HG03139 (cell line): ENCODE measurements around the gene DQX1.
A peak's percentile ranks its signal among the peaks of the same experiment; 100 is the strongest.
"Not testable (repeated sequence)": the region's sequence is repeated elsewhere in the genome, so short reads cannot be mapped to it uniquely, and the experiment has no call there.

ENCODE experiments used
- ATAC-seq: cut with Tn5 transposase; IDR thresholded peaks from one replicate; pipeline ENCODE4 v1.9.1; 2021; ENCODE audit not compliant: unreplicated experiment

The DQX1 gene, protein sequence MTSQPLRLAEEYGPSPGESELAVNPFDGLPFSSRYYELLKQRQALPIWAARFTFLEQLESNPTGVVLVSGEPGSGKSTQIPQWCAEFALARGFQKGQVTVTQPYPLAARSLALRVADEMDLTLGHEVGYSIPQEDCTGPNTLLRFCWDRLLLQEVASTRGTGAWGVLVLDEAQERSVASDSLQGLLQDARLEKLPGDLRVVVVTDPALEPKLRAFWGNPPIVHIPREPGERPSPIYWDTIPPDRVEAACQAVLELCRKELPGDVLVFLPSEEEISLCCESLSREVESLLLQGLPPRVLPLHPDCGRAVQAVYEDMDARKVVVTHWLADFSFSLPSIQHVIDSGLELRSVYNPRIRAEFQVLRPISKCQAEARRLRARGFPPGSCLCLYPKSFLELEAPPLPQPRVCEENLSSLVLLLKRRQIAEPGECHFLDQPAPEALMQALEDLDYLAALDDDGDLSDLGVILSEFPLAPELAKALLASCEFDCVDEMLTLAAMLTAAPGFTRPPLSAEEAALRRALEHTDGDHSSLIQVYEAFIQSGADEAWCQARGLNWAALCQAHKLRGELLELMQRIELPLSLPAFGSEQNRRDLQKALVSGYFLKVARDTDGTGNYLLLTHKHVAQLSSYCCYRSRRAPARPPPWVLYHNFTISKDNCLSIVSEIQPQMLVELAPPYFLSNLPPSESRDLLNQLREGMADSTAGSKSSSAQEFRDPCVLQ

DNA sequence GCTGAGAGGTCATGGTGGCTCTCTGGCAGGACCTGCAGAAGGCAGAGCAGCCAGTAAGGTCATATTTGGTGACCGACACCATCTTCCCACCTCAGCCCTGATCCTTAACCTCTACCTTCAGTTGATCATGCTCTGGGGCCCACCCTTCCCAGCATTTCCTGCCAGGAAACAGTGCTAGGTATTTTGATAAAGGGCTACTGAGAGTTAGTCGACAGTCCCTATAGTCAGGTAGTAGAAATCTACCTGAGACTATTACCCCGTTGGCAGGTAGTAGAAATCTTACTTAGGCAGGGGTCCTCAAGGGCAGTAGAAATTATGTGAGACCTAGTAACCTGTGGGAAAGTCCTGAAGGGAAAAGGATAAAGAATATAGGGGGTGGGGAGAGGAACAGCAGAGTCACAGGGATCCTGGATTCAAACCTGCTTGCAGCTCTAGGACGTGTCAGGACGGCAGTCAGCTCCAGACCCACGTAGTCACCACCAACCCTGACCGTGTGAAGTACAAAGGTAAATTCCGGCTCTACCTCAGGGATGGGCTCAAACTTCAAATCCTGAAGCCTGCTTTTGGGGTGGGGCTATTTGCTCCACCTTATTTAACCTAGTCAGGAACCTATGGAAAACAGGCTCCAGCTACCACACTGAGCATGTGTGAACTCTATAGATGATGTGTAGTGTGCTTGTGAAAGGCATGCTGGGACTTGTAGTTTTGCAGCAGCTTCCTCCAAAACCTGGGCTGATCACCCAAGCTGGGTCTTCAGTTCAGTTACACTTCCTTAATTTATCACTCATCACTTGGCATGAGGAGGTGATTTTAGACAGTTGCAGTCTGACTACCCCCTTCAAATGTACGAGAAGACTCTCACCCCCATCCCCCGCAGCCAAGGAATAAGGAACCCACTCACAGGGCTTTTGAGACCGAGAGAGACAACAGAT lies at the start of gene DQX1:
Gene DQX1 (minus strand): TSS at position 515 of the 932 bp plus-strand sequence. CDS start 502 bp downstream, at position 13.
- ATAC-seq: no peak

DNA sequence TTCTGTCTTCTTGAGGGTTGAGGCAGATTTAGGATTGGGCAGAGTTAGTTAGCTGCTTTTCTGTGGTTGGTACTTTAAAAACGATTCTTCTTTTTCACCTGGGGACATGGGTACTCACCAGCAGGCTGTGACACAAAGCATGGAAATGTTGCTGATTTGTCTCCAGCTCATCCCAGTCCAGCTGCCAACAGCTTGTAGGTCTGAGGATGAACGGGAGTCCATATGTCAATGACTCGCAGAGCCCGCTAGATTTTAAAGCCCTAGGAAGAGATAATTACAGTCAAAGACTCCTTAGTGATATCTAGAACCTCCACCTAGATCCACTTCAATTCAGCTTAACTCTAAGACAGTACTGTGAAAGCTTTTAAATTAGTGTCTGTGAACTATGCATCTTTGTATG lies 49.3 kb upstream of the DQX1 start:
- no peak for ATAC-seq

DNA sequence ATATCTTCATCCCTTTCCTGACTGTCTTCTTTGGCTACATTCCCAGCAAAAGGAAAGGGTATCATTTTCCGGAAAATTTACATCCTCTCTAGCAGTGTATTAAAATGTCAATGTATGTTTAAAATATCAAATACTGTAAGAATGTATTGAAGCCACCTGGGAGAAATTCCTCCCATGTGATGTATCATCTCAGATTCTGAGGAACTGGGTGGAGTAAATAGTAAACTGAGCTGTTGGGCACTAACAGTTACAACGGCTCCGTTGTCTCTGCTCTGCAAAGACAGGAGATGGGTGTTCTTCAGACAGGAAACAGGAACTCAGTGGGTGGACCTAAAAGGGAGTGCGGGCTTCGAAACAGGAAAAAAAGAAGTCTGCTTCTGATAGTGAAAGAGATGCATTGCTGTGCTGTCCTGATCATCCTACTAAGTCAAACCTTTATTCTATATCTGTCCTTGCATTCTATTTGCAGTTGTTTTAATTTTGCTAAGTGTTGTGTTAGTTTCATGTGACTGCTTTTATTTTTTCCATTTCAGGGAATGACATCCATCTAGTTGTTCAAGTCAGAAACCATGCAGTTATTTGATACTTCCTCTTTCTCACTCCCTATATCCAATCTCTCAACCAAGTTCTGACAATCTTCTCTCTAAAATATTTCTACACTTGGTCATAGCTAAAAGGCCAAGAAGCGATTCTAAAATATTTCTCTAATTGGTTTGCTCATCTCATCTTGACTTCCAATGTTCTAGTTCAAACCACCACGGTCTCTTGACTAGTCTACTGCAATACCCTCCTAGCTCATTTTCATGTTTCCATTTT lies 47.9 kb upstream of the DQX1 start:
- ATAC-seq: peak; percentile 47

DNA sequence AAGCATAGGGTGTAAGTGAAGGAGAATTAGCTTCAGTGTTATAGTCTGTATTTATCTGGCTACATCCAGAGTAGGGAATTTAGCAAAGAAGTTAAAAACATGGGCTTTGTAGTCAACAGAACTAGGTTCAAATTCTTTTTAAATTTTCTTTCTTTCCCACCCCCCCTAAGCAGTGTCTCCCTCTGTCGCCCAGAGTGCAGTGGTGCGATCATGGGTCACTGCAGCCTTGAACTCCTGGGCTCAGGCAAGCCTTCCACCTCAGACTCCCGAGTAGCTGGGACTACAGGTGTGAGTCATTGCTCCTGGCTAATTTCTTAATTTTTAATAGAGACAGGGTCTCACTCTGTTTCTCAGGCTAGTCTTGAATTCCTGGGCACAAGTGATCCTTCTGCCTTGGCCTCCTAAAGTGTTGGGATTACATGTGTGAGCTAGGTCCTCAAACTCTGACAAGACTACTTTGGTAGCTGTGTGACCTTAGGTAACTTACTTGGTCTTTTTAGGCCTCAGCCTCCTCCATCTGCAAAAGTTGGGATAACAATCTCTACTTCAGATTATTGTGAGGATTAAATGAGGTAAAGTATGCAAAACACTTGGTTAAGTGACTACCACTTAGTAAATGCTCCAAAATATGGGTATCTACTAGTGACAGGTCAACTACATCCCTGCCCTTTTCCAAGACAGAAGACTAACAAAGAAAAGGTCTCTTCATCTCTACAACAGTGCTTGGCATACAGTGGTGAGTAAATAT lies 46.3 kb upstream of the DQX1 start:
- ATAC-seq: no peak

DNA sequence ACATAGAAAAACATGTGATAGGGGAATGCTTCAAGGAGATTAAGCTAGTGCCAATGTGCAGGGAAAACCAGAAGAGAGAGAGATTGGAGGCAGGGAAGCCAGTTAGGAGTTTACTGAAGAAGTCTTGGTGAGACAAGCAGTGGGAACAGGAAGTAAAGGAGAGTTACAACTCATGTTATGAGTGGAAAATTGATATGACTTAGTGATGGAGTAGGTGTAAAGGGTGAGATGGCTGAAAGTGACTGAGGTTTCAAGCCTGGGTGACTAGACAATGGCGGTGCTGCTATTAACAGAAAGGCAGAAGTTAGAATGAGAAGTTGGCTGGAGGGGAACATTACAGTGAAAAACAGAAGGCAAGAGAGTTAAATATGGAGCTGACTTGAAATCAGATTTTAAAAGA lies 45.0 kb upstream of the DQX1 start:
- peak; percentile 45 for ATAC-seq

DNA sequence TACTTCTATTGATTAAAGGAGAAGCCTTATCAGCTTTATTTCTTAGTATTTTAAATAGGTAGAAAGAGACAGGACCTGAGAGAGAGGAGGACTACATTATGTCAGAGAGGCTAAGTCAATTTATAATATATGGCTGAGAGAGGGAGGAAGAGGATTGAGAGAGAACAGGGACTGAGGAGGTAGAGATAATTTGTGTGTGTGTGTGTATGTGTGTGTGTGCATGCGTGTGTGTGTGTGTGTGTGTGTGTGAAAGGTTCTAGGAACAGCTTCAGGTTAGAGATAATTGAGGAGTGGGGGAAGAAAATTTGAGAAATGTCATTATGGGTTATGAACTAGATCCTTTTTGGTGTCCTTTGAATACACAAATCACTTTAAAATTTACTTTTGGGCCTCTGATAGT lies 43.7 kb upstream of the DQX1 start:
- ATAC-seq: no peak

DNA sequence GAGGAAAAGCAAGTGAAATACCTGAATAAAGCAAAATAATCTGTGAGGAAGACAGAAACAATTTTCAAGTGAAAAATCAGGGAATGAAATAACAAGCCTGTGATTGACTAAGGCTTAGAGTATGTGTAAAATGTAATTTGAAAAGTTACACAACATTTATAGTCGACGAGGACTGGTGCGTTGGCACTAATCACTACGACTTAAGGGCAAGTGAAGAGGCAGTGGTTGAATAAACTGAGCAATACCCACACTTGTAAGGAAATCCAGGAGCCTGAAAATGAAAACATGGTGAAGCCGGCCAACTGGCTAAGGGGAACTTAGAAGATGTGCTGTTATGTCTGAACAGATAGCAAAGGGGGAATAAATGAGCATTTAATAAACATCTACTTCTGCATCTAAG lies 41.9 kb upstream of the DQX1 start:
- ATAC-seq: no peak

DNA sequence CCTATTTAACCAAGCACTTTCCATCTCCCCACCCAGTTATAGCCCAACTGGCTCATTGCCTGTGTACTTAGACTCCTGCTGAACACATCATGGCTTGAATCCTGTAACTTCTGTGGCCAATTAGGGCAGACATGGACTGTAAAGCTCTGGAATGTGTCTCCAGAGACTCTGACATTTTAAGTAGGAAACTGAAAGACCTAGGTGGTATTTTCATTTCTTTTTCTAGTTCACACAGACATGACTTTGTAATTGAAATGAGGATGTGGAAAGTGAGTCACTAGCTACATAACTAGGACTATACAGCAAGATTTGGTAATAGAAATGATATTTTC lies 40.7 kb upstream of the DQX1 start:
- ATAC-seq: no peak

DNA sequence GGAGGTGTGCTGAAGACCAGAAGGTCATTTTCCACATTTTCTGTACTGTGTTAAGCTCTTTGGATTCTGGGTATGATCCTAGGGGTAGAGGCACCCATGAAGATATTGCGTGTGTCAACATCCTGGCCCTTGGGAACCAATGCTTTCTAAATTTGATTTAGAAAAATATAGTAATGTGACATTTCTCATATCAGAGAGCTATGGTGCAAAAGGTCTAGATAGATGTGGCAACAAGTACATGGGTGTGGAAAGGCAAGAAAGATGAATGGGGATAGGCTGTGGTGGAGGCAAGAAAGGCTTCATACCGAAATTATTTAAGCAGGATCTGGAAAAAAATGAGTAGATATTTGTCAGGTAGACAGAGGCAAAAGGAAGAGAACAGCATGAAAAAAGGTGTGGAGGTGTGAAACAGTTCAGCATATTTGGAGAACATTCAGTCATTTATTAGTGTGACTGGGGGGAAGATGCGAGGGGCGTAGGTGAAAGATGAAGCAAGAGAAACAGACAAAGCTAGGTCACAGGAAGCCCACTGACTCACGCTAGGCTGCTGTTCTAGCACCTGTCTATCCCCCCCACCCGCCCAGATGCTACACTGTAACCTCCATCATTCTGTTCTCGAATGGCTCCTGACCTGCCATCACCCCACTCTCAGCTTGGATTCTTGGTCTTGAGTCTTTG lies 40.2 kb upstream of the DQX1 start:
- ATAC-seq: no peak

DNA sequence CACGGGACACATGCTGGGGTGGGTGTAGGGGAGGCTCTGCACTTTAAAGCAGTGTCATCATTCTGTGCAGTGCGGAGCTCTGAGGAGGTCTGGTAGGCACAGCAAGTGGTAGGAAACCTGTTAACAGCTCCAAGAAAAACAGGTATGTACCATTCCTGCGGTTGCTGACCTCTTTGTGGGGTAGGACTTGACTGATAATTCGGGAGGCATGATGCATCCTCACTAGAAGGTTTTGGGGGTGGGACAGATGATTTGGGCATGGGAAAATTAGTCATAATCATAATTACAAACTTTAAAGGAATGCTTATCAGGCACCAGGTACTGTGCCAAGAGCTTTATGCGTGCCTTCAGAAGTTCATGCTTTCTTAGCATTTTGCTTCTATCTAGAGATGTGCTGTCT lies 38.2 kb upstream of the DQX1 start:
- ATAC-seq: no peak

DNA sequence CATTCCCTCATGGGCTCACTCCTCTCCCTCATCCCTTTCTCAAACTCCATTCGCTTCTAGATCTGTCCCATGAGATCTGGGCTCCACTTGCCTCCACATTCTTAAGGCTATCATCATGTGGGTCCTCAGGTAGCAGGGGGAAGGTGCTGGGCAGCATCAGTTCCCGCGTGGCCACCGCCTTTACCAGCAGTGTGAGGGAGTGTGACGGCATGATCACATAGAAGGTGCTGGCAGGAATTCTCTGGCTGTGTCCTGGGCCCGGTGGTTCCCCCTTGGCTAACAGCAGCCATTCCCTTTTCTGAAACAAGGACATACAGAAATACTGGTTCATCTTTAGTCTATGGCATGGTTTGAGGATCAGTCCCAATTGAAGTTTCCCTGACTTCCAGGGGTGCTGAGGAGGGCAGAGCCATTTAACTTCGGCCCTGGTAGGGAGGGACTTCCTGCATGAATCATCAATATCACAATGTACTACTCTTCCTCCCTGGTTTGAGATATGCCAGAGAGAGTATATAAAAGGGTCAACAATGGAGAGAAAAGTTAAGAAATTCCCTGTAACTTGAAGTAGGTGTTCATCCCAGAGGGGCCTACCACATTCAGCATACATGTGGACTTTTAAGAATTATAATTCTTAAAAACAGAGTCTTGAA lies 36.2 kb upstream of the DQX1 start:
- ATAC-seq: no peak

DNA sequence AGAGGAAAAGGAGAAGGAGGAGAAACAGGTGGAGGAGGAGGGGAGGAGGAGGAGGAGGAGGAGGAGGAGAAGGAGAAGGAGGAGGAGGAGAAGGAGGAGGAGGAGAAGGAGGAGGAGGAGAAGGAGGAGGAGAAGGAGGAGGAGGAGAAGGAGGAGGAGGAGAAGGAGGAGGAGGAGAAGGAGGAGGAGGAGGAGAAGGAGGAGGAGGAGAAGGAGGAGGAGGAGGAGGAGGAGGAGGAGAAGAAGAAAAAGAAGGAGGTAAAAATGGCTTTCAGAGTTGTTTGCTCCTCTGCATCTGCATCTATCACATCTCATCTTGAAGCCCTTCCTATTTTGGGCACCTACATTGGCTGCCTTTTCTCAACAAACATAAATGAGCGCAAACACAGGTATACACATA lies 35.0 kb upstream of the DQX1 start:
- not testable (repeated sequence) for ATAC-seq

DNA sequence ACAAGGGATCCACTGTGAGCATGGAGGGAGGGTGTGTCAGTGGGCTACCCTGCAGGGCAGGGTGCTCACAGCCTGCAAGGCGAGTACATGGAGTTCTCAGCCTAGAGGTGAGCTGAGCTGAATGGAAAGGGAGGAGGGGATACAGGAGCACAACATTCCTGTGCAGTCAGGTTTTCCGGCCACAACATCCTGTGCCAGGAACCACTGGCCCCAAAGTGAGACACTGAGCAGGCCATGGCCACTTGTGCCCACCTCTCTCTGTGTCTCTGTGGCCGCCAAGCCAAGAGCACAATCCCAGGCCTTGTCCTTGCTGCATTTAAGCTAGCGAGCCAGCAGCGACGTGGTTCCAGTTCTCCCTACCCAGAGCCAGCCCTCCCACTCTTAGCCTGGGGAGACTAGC lies 34.6 kb upstream of the DQX1 start:
- ATAC-seq: no peak

DNA sequence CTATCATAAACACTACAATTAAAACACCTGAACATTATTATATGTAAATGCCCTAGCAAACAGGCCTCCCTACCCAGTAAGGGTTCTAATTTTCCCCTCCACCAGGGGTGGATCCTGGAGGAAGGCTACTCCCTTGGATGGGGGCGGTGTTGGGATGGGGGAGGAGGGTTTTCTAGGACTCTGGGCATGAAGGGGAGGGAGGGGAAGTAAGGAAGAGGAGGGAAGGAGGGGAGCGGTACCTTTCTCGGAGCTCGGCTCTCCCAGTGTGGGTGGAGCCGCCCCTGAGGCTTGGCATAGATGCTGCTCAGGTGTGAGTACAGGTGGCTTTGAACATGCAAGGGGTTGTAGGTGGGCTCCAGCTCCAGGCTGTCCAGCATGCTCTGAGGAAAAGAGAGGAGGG lies 33.9 kb upstream of the DQX1 start:
- no peak for ATAC-seq

DNA sequence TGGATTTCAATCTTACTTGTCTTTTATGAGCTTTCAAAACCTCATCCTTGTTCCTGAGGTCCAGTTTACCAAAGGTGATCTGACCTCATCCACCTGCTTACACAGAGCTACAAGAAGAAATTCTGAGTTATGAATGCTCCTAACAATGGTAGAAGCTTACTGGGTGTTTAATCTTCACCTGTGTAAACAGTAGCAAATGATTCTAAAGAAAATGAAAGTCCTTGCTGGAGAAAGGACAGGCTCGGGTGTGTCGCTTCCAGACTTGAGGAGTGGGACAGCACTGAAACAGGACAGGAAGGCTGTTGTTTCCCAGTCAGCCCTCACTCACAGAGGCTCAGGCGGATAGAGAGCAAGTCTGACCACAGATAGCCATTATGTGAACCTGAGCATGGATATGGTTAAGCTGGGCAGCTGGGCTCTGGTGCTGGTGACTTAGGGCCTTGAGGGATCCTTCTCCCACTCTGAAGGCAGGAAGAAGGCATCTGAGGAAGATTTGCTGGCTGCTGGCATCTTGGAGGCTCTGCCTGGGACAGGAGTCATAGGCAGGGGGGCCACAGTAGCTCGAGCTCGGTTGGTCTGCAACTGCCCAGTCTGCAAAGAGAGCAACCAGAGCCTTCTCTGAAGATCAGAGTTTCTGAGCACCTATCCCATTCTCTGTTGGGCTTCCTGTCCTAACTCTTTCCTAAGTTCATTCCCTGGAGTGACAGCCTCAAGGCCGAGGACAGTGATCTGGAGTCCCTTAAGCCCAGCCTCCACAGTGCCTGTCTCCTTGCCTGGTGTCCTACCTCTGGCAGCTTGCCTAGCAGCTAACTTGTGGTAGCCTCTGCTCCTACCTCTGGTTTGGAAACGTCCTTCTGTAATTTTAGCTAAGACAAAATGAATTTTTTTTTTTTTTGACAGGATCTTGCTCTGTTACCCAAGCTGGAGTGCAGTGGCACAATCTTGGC lies 32.5 kb upstream of the DQX1 start:
- ATAC-seq: no peak

DNA sequence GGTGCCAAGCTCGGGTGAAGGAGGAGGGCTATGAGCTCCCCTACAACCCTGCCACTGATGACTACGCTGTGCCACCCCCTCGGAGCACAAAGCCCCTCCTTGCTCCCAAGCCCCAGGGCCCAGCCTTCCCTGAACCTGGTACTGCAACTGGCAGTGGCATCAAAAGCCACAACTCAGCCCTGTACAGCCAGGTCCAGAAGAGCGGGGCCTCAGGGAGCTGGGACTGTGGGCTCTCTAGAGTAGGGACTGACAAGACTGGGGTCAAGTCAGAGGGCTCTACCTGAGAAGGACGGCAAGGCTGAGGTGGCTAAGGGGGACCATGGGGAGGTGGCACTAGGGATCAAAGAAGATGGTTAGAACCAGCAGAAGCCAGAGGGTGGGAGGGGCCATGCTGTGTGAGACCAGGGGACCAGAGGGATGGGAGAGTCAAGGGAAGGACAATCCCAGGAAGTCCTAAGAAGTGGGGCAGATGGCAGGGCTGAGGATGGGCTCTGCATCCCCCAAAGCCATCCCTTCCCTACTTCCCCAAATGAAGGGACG lies 30.9 kb upstream of the DQX1 start:
- no peak for ATAC-seq

DNA sequence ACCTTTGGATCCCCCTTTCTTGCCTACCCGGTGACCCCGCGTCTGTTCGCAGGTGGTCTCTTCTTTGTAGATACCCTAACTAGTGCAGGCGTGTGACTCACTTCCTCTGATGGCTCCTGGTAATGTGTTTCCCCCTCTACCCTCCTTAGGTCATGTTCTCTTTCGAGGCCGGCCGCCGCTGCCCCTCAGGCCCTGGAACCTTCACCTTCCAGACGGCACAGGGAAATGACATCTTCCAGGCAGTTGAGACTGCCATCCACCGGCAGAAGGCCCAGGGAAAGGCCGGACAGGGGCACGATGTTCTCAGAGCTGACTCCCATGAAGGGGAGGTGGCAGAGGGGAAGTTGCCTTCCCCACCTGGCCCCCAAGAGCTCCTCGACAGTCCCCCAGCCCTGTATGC lies 30.1 kb upstream of the DQX1 start:
- no peak for ATAC-seq
